Muscle of leg (tissue), 11 donors: ENCODE results near the gene RAB36. TPM values are rescaled to one million over a fixed set of nuclear protein-coding genes. Genes with fewer than 3 reads are reported as not detected.

Experiments used
- DNase-seq: peaks from one replicate; pipeline ENCODE4 v3.0.0; 2013
- H3K27ac ChIP-seq: one replicate; pipeline ENCODE4 v1.5.1; 2013; ENCODE audit warnings: mild to moderate bottlenecking, low read length, control low read depth
- H3K27me3 ChIP-seq: one replicate; pipeline ENCODE4 v1.6.1; 2013; ENCODE audit warnings: low read length; ENCODE audit not compliant: control insufficient read depth, insufficient read depth
- H3K36me3 ChIP-seq: one replicate; pipeline ENCODE4 v1.6.1; 2013; ENCODE audit warnings: low read length; ENCODE audit not compliant: control insufficient read depth, insufficient read depth
- H3K4me1 ChIP-seq: one replicate; pipeline ENCODE4 v1.6.1; 2013; ENCODE audit warnings: low read length; ENCODE audit not compliant: control insufficient read depth, insufficient read depth
- H3K4me3 ChIP-seq: one replicate; pipeline ENCODE4 v1.5.1; 2013; ENCODE audit warnings: low read length, control low read depth
- H3K9me3 ChIP-seq: replicated peaks from 2 replicates; pipeline ENCODE4 v1.6.1; 2013; ENCODE audit warnings: low read depth, low read length; ENCODE audit not compliant: control insufficient read depth
- WGBS: methylation state at CpG from one replicate; pipeline ENCODE4 v1.1.5; 2013; ENCODE audit warnings: missing lambda C conversion rate; ENCODE audit not compliant: insufficient coverage; 5-methylcytosine and 5-hydroxymethylcytosine counted together
- polyA plus RNA-seq, 8 donors: library from polyadenylated mRNA; unstranded; fragments of 120-200 nt; gene quantifications; one replicate each; pipeline versions ENCODE4 v1.2.1 to v1.2.3, GENCODE V29; 2013; ENCODE audit warnings: inconsistent platforms in 1 of 8, low replicate concordance in 1 of 8; ENCODE audit not compliant: insufficient read length in 8 of 8, insufficient read depth in 1 of 8
- total RNA-seq: library from RNA; stranded (reverse); fragments of 120-200 nt; gene quantifications from one replicate; pipeline ENCODE4 v1.2.4, GENCODE V29; 2013

RAB36 gene
- total and polyA plus RNA-seq, 9 donors, result 1.0 to 2.7 (median 1.5) TPM

- 35% methylated on average over 34 of the region's 43 CpGs for WGBS
- Histone ChIP-seq H3K27ac (no peak overlapping the region), H3K4me3 (peak overlapping the region; percentile 30), H3K36me3 (no peaks in the 10 kb centered on the region), H3K27me3 (peaks cover 51% of the 10 kb centered on the region), H3K9me3 (peaks cover 4% of the 10 kb centered on the region), H3K4me1 (peaks cover 56% of the 10 kb centered on the region)
- no peak for DNase-seq
Observed at GRCh38 chr22:23181721-23182308, 36.5 kb downstream of the RAB36 start.

DNA sequence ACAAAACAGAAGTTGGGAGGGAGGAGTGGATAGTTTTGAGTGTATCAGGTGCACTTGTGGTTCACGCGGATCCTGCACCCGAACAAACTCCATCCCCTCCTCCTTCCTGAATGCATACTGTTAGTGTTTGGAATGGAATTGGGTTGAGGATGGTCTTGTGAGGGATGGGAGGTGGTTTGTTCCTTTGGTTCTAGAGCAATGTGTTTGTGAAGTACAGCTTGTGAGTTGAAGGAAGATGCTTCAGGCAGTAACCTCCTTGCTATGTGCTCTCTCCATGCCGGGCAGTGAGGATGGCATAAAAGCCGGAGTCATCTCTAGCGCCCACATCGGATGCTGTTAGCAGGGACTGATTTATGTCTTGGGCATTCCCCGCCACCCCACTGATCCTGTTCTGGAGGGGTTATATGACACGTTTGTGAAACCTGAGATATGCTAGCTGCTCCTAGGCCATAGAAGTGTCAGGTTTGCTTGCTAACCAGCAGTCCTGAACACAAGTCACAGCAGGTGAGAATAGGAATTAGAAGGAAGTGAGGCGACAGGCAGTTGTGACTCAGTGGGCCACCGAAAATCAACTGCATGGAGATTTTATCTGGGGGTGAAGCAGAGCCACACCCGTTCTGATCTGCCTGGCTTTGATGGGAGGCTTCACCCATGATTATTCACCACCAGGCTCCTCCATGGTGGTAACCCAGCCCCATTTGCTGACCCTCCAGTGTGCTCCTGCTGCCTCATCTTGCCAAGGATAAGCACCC lies 37.2 kb downstream of the RAB36 start:
- Histone ChIP-seq H3K4me3 (peak overlapping the region; percentile 30), H3K27ac (no peak overlapping the region), H3K27me3 (peaks cover 46% of the 10 kb centered on the region), H3K36me3 (no peaks in the 10 kb centered on the region), H3K4me1 (peaks cover 56% of the 10 kb centered on the region), H3K9me3 (no peaks in the 10 kb centered on the region)
- 52% methylated on average over 8 of the region's 12 CpGs for WGBS
- DNase-seq, result no peak

DNA sequence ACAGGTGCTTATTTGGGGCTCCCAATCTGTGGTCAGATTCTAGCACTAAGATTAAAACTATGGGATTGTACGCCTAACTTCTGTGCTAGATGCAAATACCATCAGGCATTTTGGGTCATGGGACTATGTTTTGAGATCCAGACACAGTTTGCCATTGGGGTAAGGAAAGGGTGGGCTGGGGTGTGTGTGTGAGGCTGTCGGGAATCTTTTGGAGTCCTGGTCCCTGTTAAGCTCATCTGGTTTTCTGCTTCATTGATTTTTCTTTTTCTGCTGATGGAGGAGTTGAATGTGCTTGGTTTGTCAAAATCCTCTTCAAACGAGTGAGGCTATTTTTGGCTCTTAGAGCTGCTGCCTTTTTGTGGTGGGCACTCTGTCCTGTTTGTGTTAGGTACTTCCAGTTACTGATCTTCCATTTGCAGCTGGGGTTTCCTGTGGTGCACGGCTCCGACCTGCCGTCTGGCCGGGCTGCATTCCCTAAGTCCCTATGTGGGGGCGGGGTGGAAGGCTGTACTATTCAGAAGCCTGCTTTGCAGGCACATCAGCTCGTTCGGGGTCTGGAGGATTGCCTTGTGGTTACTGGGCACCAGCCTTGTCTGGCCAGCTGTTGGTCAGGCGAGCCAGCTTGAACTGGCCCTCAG lies 37.9 kb downstream of the RAB36 start:
- Histone ChIP-seq H3K27me3 (peaks cover 44% of the 10 kb centered on the region), H3K27ac (no peak overlapping the region), H3K4me3 (peak overlapping the region; percentile 30), H3K4me1 (peaks cover 56% of the 10 kb centered on the region), H3K36me3 (no peaks in the 10 kb centered on the region), H3K9me3 (no peaks in the 10 kb centered on the region)
- WGBS, result 2% methylated on average over 7 of the region's 11 CpGs
- peak; percentile 73 for DNase-seq

GRCh38 chr22:23184100-23184763 lies 39.0 kb downstream of the RAB36 start:
- Histone ChIP-seq H3K27ac (no peak overlapping the region), H3K9me3 (no peaks in the 10 kb centered on the region), H3K4me1 (peaks cover 50% of the 10 kb centered on the region), H3K27me3 (peaks cover 34% of the 10 kb centered on the region), H3K4me3 (no peak overlapping the region), H3K36me3 (no peaks in the 10 kb centered on the region)
- DNase-seq, result no peak
- WGBS, result 71% methylated on average over 1 of the region's 3 CpGs

GRCh38 chr22:23184764-23185113 lies 39.5 kb downstream of the RAB36 start:
- no peak for DNase-seq
- WGBS, result 65% methylated on average over 5 of the region's 5 CpGs
- Histone ChIP-seq H3K4me3 (no peak overlapping the region), H3K4me1 (peaks cover 44% of the 10 kb centered on the region), H3K36me3 (no peaks in the 10 kb centered on the region), H3K27ac (no peak overlapping the region), H3K27me3 (peaks cover 29% of the 10 kb centered on the region), H3K9me3 (no peaks in the 10 kb centered on the region)

- no CpG with 5 or more reads among the region's 4 CpGs for WGBS
- Histone ChIP-seq H3K27ac (no peak overlapping the region), H3K9me3 (no peaks in the 10 kb centered on the region), H3K4me3 (no peak overlapping the region), H3K27me3 (peaks cover 12% of the 10 kb centered on the region), H3K36me3 (no peaks in the 10 kb centered on the region), H3K4me1 (peaks cover 28% of the 10 kb centered on the region)
- no peak for DNase-seq
Observed at GRCh38 chr22:23187211-23187610, 41.9 kb downstream of the RAB36 start.

GRCh38 chr22:23187871-23188700 lies 42.8 kb downstream of the RAB36 start:
- no peak overlapping the region for H3K27ac ChIP-seq
- H3K4me3 ChIP-seq, result no peak overlapping the region
- H3K9me3 ChIP-seq, result no peaks in the 10 kb centered on the region
- H3K27me3 ChIP-seq, result peaks cover 5% of the 10 kb centered on the region
- no peaks in the 10 kb centered on the region for H3K36me3 ChIP-seq
- H3K4me1 ChIP-seq, result peaks cover 20% of the 10 kb centered on the region
- WGBS, result 69% methylated on average over 3 of the region's 7 CpGs
- no peak for DNase-seq

DNA sequence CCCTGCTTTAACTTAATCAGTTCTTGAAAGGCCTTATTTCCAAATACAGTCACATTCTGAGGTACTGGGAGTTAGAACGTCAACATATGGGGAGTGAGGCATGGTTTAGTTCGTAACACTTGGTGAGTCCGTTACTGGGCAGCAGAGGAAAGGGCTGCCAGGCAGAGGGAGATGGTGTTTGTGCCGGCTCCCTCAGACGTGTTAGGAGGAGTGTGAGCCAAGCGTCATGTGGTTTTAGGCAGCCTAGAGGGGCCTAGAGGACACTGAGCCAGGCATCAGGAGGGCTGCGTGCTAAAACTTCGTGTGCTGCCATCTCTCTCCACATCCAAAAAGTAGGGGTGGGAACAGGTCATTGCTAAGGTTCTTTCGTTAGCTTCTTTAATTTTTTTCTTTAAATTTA lies 45.2 kb downstream of the RAB36 start:
- H3K27me3 ChIP-seq, result peaks cover 4% of the 10 kb centered on the region
- H3K4me1 ChIP-seq, result peaks cover 2% of the 10 kb centered on the region
- H3K36me3 ChIP-seq, result no peaks in the 10 kb centered on the region
- 84% methylated on average over 5 of the region's 9 CpGs for WGBS
- no peak for DNase-seq
- no peaks in the 10 kb centered on the region for H3K9me3 ChIP-seq
- no peak overlapping the region for H3K4me3 ChIP-seq
- H3K27ac ChIP-seq, result no peak overlapping the region

- H3K36me3 ChIP-seq, result no peaks in the 10 kb centered on the region
- 80% methylated on average over 2 of the region's 5 CpGs for WGBS
- H3K9me3 ChIP-seq, result no peaks in the 10 kb centered on the region
- peaks cover 7% of the 10 kb centered on the region for H3K27me3 ChIP-seq
- no peak overlapping the region for H3K4me3 ChIP-seq
- H3K4me1 ChIP-seq, result peaks cover 2% of the 10 kb centered on the region
- no peak for DNase-seq
- H3K27ac ChIP-seq, result no peak overlapping the region
Observed at GRCh38 chr22:23192133-23192532, 46.9 kb downstream of the RAB36 start.
